GM12878 (cell line): Measurements from ENCODE around the gene DNAI2. TPM values are rescaled to one million over a fixed set of nuclear protein-coding genes. Genes with fewer than 3 reads are reported as not detected.

Experiments
- ASH2L ChIP-seq: fragments of 300-600, 200-600 bp; sonication (generic); IDR thresholded peaks from 2 replicates; pipeline ENCODE4 v1.6.1; 2017; ENCODE audit warnings: low read depth, mild to moderate bottlenecking, borderline replicate concordance
- EED ChIP-seq: sonication (generic); IDR thresholded peaks from 2 replicates; pipeline ENCODE4 v1.6.1; 2016; ENCODE audit warnings: antibody characterized with exemption, low read depth
- ETV6 ChIP-seq, 2 experiments: fragments of 450-650 bp in 1 of 2; IDR thresholded peaks in 1 of 2; conservative IDR thresholded peaks in 1 of 2; 2 replicates each; pipeline ENCODE4 v1.6.1; 2014; ENCODE audit warnings: antibody characterized with exemption in 1 of 2, borderline replicate concordance in 1 of 2, low read depth in 1 of 2, mild to moderate bottlenecking in 1 of 2, moderate library complexity in 1 of 2
- HDGF ChIP-seq: fragments of 450-650 bp; IDR thresholded peaks from 2 replicates; pipeline ENCODE4 v1.6.1; 2016; ENCODE audit warnings: antibody characterized with exemption
- MTA3 ChIP-seq: IDR thresholded peaks from 2 replicates; pipeline ENCODE4 v1.6.1; 2012; ENCODE audit warnings: low read length, inconsistent platforms, borderline replicate concordance
- MYB ChIP-seq: fragments of 150-350 bp; IDR thresholded peaks from 2 replicates; pipeline ENCODE4 v1.6.1; 2014; ENCODE audit warnings: mild to moderate bottlenecking, low read depth, low read length, borderline replicate concordance
- NFIC ChIP-seq: IDR thresholded peaks from 2 replicates; pipeline ENCODE4 v1.6.1; 2012; ENCODE audit warnings: low read depth, mild to moderate bottlenecking, inconsistent platforms, low read length, moderate library complexity
- NR2F1 ChIP-seq: fragments of 450-650 bp; conservative IDR thresholded peaks from 2 replicates; pipeline ENCODE4 v1.6.1; 2017; ENCODE audit warnings: mild to moderate bottlenecking
- PAX8 ChIP-seq: fragments of 450-650 bp; IDR thresholded peaks from 2 replicates; pipeline ENCODE4 v1.6.1; 2017; ENCODE audit warnings: mild to moderate bottlenecking, moderate library complexity
- RUNX3 ChIP-seq: IDR thresholded peaks from 2 replicates; pipeline ENCODE4 v1.6.1; 2012; ENCODE audit warnings: low read length, inconsistent platforms
- SUZ12 ChIP-seq: fragments of 200-600 bp; sonication (generic); IDR thresholded peaks from one replicate; pipeline ENCODE4 v1.6.1; 2018; ENCODE audit warnings: antibody characterized with exemption, mild to moderate bottlenecking; ENCODE audit not compliant: unreplicated experiment
- TBL1XR1 ChIP-seq: IDR thresholded peaks from 2 replicates; pipeline ENCODE4 v1.6.1; 2012; ENCODE audit warnings: low read depth, low read length, improper control_type of control experiment
- ZNF24 ChIP-seq: fragments of 450-650 bp; IDR thresholded peaks from 2 replicates; pipeline ENCODE4 v1.6.1; 2017; ENCODE audit warnings: antibody characterized with exemption, mild to moderate bottlenecking
- ZZZ3 ChIP-seq: IDR thresholded peaks from 2 replicates; pipeline ENCODE4 v1.6.1; 2011; ENCODE audit warnings: low read depth; ENCODE audit not compliant: control insufficient read depth, insufficient read length
- polyA plus RNA-seq, 11 experiments: library from polyadenylated mRNA; depleted of rRNA in 4 of 11; unstranded in 6 of 11; stranded (reverse) in 5 of 11; fragments of >200 nt; fragmentation: Nextera tagmentation in 4 of 11; fragmentation: Illumina TruSeq in 1 of 11; extraction: Ambion mirVana in 4 of 11; extraction: Trizol in 1 of 11; gene quantifications; 1 replicate in 1 of 11; 2 replicates in 10 of 11; pipeline versions ENCODE4 v1.2.1 to v1.2.3, GENCODE V29; 2011 to 2016; ENCODE audit warnings: inconsistent platforms in 2 of 11, missing spikeins in 2 of 11, low read depth in 1 of 11
- total RNA-seq, 4 experiments: library from RNA; depleted of rRNA in 3 of 4; stranded (reverse); fragments of >200 nt in 3 of 4; fragmentation: Illumina TruSeq in 1 of 4; extraction: Trizol in 1 of 4; gene quantifications; 2 replicates each; pipeline versions ENCODE4 v1.2.1 to v1.2.3, GENCODE V29; 2013 to 2021
- TF ChIP-seq, protein P1 (sequence below): fragments of 150-350 bp; IDR thresholded peaks from 2 replicates; pipeline ENCODE4 v1.6.1; 2016; ENCODE audit warnings: low read depth, low read length
- TF ChIP-seq, protein P2 (sequence below): fragments of 450-650 bp; conservative IDR thresholded peaks from 2 replicates; pipeline ENCODE4 v1.6.1; 2017; ENCODE audit warnings: mild to moderate bottlenecking, moderate library complexity
- TF ChIP-seq, protein P3 (sequence below): IDR thresholded peaks from 2 replicates; pipeline ENCODE4 v1.6.1; 2012; ENCODE audit warnings: mild to moderate bottlenecking, low read depth, low read length

The DNAI2 gene
- total and polyA plus RNA-seq, 10 of the 15 experiments (the other 5 are each of a cell fraction or from before 2014, with no cell fraction given) = 0.04 to 1.8 (median 0.13) TPM

DNA sequence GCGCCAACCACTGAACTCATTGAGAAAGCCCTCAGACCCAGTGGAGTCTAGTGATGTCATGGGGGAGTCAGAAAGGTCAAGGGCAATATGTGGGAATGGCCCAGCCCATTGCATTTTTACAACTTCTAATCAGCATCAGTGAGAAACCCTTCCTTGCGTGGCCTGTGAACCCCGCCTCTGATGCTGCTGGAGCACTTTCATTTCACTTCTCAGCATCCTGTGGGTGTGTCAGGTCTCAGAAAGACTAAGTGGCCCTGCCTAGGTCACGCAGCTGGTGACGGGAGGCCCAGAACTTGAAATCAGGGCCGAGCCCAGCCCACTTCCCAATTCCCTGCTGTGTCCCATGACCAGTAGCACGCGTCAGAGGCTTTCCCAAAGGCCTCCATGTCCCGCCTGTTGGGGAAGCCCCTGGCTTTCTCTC lies 6.1 kb downstream of the DNAI2 start (continued):
- TF ChIP-seq, protein P1, sequence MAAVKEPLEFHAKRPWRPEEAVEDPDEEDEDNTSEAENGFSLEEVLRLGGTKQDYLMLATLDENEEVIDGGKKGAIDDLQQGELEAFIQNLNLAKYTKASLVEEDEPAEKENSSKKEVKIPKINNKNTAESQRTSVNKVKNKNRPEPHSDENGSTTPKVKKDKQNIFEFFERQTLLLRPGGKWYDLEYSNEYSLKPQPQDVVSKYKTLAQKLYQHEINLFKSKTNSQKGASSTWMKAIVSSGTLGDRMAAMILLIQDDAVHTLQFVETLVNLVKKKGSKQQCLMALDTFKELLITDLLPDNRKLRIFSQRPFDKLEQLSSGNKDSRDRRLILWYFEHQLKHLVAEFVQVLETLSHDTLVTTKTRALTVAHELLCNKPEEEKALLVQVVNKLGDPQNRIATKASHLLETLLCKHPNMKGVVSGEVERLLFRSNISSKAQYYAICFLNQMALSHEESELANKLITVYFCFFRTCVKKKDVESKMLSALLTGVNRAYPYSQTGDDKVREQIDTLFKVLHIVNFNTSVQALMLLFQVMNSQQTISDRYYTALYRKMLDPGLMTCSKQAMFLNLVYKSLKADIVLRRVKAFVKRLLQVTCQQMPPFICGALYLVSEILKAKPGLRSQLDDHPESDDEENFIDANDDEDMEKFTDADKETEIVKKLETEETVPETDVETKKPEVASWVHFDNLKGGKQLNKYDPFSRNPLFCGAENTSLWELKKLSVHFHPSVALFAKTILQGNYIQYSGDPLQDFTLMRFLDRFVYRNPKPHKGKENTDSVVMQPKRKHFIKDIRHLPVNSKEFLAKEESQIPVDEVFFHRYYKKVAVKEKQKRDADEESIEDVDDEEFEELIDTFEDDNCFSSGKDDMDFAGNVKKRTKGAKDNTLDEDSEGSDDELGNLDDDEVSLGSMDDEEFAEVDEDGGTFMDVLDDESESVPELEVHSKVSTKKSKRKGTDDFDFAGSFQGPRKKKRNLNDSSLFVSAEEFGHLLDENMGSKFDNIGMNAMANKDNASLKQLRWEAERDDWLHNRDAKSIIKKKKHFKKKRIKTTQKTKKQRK = no peak
- TF ChIP-seq, protein P2, sequence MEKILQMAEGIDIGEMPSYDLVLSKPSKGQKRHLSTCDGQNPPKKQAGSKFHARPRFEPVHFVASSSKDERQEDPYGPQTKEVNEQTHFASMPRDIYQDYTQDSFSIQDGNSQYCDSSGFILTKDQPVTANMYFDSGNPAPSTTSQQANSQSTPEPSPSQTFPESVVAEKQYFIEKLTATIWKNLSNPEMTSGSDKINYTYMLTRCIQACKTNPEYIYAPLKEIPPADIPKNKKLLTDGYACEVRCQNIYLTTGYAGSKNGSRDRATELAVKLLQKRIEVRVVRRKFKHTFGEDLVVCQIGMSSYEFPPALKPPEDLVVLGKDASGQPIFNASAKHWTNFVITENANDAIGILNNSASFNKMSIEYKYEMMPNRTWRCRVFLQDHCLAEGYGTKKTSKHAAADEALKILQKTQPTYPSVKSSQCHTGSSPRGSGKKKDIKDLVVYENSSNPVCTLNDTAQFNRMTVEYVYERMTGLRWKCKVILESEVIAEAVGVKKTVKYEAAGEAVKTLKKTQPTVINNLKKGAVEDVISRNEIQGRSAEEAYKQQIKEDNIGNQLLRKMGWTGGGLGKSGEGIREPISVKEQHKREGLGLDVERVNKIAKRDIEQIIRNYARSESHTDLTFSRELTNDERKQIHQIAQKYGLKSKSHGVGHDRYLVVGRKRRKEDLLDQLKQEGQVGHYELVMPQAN = no peak
- no peak for TF ChIP-seq MTA3
- TF ChIP-seq ZZZ3 = no peak
- TF ChIP-seq EED = peak; percentile 61
- TF ChIP-seq ETV6 (conservative IDR thresholded peaks at IDR 0.05 in 1 of 2, IDR thresholded peaks at IDR 0.05 in 1 of 2; ENCODE audit: borderline replicate concordance in 1 of 2, low read depth in 1 of 2) = no peak
- TF ChIP-seq ZNF24 = no peak
- TF ChIP-seq, protein P3, sequence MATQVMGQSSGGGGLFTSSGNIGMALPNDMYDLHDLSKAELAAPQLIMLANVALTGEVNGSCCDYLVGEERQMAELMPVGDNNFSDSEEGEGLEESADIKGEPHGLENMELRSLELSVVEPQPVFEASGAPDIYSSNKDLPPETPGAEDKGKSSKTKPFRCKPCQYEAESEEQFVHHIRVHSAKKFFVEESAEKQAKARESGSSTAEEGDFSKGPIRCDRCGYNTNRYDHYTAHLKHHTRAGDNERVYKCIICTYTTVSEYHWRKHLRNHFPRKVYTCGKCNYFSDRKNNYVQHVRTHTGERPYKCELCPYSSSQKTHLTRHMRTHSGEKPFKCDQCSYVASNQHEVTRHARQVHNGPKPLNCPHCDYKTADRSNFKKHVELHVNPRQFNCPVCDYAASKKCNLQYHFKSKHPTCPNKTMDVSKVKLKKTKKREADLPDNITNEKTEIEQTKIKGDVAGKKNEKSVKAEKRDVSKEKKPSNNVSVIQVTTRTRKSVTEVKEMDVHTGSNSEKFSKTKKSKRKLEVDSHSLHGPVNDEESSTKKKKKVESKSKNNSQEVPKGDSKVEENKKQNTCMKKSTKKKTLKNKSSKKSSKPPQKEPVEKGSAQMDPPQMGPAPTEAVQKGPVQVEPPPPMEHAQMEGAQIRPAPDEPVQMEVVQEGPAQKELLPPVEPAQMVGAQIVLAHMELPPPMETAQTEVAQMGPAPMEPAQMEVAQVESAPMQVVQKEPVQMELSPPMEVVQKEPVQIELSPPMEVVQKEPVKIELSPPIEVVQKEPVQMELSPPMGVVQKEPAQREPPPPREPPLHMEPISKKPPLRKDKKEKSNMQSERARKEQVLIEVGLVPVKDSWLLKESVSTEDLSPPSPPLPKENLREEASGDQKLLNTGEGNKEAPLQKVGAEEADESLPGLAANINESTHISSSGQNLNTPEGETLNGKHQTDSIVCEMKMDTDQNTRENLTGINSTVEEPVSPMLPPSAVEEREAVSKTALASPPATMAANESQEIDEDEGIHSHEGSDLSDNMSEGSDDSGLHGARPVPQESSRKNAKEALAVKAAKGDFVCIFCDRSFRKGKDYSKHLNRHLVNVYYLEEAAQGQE = no peak
- TF ChIP-seq PAX8 = no peak
- peak; percentile 97 for TF ChIP-seq NR2F1
- TF ChIP-seq HDGF = no peak
- TF ChIP-seq RUNX3 = peak; percentile 10; the same call in 1 of the 2 replicates
- no peak for TF ChIP-seq NFIC
- TF ChIP-seq SUZ12 = no peak
- no peak for TF ChIP-seq ASH2L
- TF ChIP-seq MYB = no peak
- TF ChIP-seq TBL1XR1 = no peak
